H1 (cell line): ENCODE measurements around the gene SLC17A4.

Source experiments
- CREB1 ChIP-seq: IDR thresholded peaks from 2 replicates; pipeline ENCODE4 v1.6.1; 2012; ENCODE audit warnings: inconsistent platforms
- EZH2 ChIP-seq: fragments of 200-600 bp; sonication (generic); IDR thresholded peaks from 2 replicates; pipeline ENCODE4 v1.7.1; 2012; ENCODE audit warnings: low read depth, mild to moderate bottlenecking, moderate library complexity, low read length, inconsistent platforms; ENCODE audit not compliant: severe bottlenecking
- GTF2F1 ChIP-seq: IDR thresholded peaks from 2 replicates; pipeline ENCODE4 v1.6.1; 2012; ENCODE audit warnings: low read depth, low read length, improper control_type of control experiment, borderline replicate concordance
- KDM1A ChIP-seq: fragments of 200-600, 300-600 bp; sonication (generic); IDR thresholded peaks from 2 replicates; pipeline ENCODE4 v1.7.1; 2016; ENCODE audit warnings: mild to moderate bottlenecking, low read length, borderline replicate concordance
- POLR2AphosphoS5 ChIP-seq: IDR thresholded peaks from 2 replicates; pipeline ENCODE4 v1.6.1; 2011; ENCODE audit warnings: low read depth, low read length
- SP2 ChIP-seq: IDR thresholded peaks from 2 replicates; pipeline ENCODE4 v1.6.1; 2012; ENCODE audit warnings: mild to moderate bottlenecking, low read length, inconsistent platforms
- SUZ12 ChIP-seq: fragments of 200-600 bp; sonication (generic); IDR thresholded peaks from 2 replicates; pipeline ENCODE4 v1.6.1; 2012; ENCODE audit warnings: mild to moderate bottlenecking, inconsistent platforms, low read length, moderate library complexity, mixed read lengths
- TAF1 ChIP-seq: IDR thresholded peaks from 2 replicates; pipeline ENCODE4 v1.6.1; 2011; ENCODE audit warnings: mild to moderate bottlenecking, low read depth, low read length
- TCF12 ChIP-seq: IDR thresholded peaks from 2 replicates; pipeline ENCODE4 v1.6.1; 2011; ENCODE audit warnings: low read depth, mild to moderate bottlenecking, low read length
- TEAD4 ChIP-seq: IDR thresholded peaks from 2 replicates; pipeline ENCODE4 v1.6.1; 2012; ENCODE audit warnings: low read depth, low read length, inconsistent platforms, mixed read lengths
- TF ChIP-seq, protein P1 (sequence below), 3 experiments: IDR thresholded peaks; 1 replicate in 2 of 3; 2 replicates in 1 of 3; pipeline versions ENCODE4 v1.5.1 to v1.6.1; 2011; ENCODE audit warnings: low read length in 3 of 3, mild to moderate bottlenecking in 3 of 3, inconsistent platforms in 2 of 3, low read depth in 1 of 3, moderate library complexity in 1 of 3; ENCODE audit not compliant: insufficient read depth in 1 of 3; ENCODE audit errors: control extremely low read depth in 1 of 3
- TF ChIP-seq, protein P2 (sequence below): IDR thresholded peaks from 2 replicates; pipeline ENCODE4 v1.6.1; 2012; ENCODE audit warnings: inconsistent platforms
- TF ChIP-seq, protein P3 (sequence below): IDR thresholded peaks from 2 replicates; pipeline ENCODE4 v1.6.1; 2012; ENCODE audit warnings: low read length, inconsistent platforms

DNA sequence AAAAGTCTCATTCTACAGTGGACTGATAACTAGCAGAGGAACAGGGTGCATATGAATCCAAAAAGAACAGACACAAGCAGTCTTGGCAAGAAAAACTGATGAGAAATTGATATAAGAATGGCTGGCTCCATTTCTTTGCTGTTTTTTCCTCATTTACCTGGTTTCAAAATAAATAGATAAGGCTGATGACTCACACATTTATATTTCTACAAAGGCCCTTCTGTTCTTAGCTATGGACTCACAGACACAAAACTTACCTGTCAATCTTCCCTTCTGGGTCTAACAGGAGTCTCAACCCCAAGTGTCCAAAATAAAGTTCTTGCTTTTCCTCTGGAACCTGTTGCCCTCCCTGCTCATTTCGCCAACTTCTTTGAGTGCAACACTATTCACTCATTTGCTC lies 941 bp downstream of the SLC17A4 start:
- TF ChIP-seq, protein P1, sequence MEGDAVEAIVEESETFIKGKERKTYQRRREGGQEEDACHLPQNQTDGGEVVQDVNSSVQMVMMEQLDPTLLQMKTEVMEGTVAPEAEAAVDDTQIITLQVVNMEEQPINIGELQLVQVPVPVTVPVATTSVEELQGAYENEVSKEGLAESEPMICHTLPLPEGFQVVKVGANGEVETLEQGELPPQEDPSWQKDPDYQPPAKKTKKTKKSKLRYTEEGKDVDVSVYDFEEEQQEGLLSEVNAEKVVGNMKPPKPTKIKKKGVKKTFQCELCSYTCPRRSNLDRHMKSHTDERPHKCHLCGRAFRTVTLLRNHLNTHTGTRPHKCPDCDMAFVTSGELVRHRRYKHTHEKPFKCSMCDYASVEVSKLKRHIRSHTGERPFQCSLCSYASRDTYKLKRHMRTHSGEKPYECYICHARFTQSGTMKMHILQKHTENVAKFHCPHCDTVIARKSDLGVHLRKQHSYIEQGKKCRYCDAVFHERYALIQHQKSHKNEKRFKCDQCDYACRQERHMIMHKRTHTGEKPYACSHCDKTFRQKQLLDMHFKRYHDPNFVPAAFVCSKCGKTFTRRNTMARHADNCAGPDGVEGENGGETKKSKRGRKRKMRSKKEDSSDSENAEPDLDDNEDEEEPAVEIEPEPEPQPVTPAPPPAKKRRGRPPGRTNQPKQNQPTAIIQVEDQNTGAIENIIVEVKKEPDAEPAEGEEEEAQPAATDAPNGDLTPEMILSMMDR (IDR thresholded peaks at IDR 0.05; ENCODE audit: control extremely low read depth in 1 of 3, insufficient read depth in 1 of 3, low read depth in 1 of 3, low read length in 3 of 3) = no peak
- TF ChIP-seq CREB1 (no peak), SUZ12 (no peak), EZH2 (no peak), TAF1 (no peak), POLR2AphosphoS5 (no peak), GTF2F1 (no peak), SP2 (no peak), TEAD4 (no peak), KDM1A (no peak), TCF12 (no peak)
- TF ChIP-seq, protein P2, sequence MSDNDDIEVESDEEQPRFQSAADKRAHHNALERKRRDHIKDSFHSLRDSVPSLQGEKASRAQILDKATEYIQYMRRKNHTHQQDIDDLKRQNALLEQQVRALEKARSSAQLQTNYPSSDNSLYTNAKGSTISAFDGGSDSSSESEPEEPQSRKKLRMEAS = no peak
- TF ChIP-seq, protein P3, sequence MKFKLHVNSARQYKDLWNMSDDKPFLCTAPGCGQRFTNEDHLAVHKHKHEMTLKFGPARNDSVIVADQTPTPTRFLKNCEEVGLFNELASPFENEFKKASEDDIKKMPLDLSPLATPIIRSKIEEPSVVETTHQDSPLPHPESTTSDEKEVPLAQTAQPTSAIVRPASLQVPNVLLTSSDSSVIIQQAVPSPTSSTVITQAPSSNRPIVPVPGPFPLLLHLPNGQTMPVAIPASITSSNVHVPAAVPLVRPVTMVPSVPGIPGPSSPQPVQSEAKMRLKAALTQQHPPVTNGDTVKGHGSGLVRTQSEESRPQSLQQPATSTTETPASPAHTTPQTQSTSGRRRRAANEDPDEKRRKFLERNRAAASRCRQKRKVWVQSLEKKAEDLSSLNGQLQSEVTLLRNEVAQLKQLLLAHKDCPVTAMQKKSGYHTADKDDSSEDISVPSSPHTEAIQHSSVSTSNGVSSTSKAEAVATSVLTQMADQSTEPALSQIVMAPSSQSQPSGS = no peak
